Stimulated activated naive CD4-positive, alpha-beta T cell (primary cell): ENCODE results near the gene FOXN3.

Experiments
- DNase-seq, 6 experiments: peaks; one replicate each; lab custom pipeline; 2025; lab: John Stamatoyannopoulos, UW

The FOXN3 gene

GRCh38 chr14:89331398-89331797 is 85.6 kb downstream of the FOXN3 start:
- DNase-seq: no peak

- no peak for DNase-seq
Observed at GRCh38 chr14:89330236-89331002, 86.6 kb downstream of the FOXN3 start.

GRCh38 chr14:89327771-89328212 is 89.2 kb downstream of the FOXN3 start:
- DNase-seq: no peak

GRCh38 chr14:89325959-89326358 is 91.1 kb downstream of the FOXN3 start:
- DNase-seq: no peak

- DNase-seq: no peak
Observed at GRCh38 chr14:89325299-89325883, 91.6 kb downstream of the FOXN3 start.

GRCh38 chr14:89324501-89325298 is 92.3 kb downstream of the FOXN3 start:
- peak in 1 of 6 experiments; percentile 9 for DNase-seq

GRCh38 chr14:89320381-89321000 is 96.5 kb downstream of the FOXN3 start:
- no peak for DNase-seq

GRCh38 chr14:89319687-89320086 is 97.3 kb downstream of the FOXN3 start:
- DNase-seq: no peak

GRCh38 chr14:89317051-89317691 is 99.9 kb downstream of the FOXN3 start:
- DNase-seq: no peak

- no peak for DNase-seq
Observed at GRCh38 chr14:89315493-89316470, 101.3 kb downstream of the FOXN3 start.

- DNase-seq: no peak
Observed at GRCh38 chr14:89314274-89314673, 102.8 kb downstream of the FOXN3 start.

GRCh38 chr14:89312932-89313331 is 104.1 kb downstream of the FOXN3 start:
- no peak for DNase-seq

- no peak for DNase-seq
Observed at GRCh38 chr14:89310211-89310610, 106.8 kb downstream of the FOXN3 start.

- no peak for DNase-seq
Observed at GRCh38 chr14:89309670-89310177, 107.3 kb downstream of the FOXN3 start.

- no peak for DNase-seq
Observed at GRCh38 chr14:89308232-89308959, 108.6 kb downstream of the FOXN3 start.

- DNase-seq: no peak
Observed at GRCh38 chr14:89307409-89307808, 109.6 kb downstream of the FOXN3 start.

GRCh38 chr14:89304972-89305703 is 111.9 kb downstream of the FOXN3 start:
- DNase-seq: no peak

- DNase-seq: no peak
Observed at GRCh38 chr14:89304561-89304960, 112.5 kb downstream of the FOXN3 start.
